Vagina (tissue), 2 donors: ENCODE measurements around the gene ATP6V1E1.

Experiments
- CTCF ChIP-seq, 3 experiments: fragments of 450-650 bp in 2 of 3; fragments of 200-600 bp in 1 of 3; sonication (generic) in 1 of 3; IDR thresholded peaks; one replicate each; pipeline ENCODE4 v1.5.1; 2017 to 2019; ENCODE audit warnings: antibody characterized with exemption in 3 of 3, mild to moderate bottlenecking in 2 of 3, moderate library complexity in 2 of 3
- POLR2A ChIP-seq, 2 donors: fragments of 450-650 bp; IDR thresholded peaks; one replicate each; pipeline ENCODE4 v1.6.1; 2017; ENCODE audit warnings: antibody characterized with exemption in 2 of 2, mild to moderate bottlenecking in 2 of 2, moderate library complexity in 2 of 2
- POLR2AphosphoS5 ChIP-seq, 2 donors: sonication (generic); formaldehyde crosslinking; IDR thresholded peaks; one replicate each; pipeline ENCODE4 v1.9.0; 2017; ENCODE audit warnings: antibody characterized with exemption in 2 of 2, mild to moderate bottlenecking in 2 of 2, low read depth in 1 of 2; ENCODE audit not compliant: insufficient read depth in 1 of 2

GRCh38 chr22:17589810-17590375 lies 38.7 kb downstream of the ATP6V1E1 start:
- TF ChIP-seq POLR2A (IDR thresholded peaks at IDR 0.05) (no peak), CTCF (IDR thresholded peaks at IDR 0.05) (no peak), POLR2AphosphoS5 (IDR thresholded peaks at IDR 0.05; ENCODE audit: insufficient read depth in 1 of 2, low read depth in 1 of 2) (no peak)
